HG03354 (cell line): ENCODE results near the gene NOTUM.

Experiments used
- ATAC-seq: cut with Tn5 transposase; IDR thresholded peaks from one replicate; pipeline ENCODE4 v1.9.1; 2021; ENCODE audit warnings: mild to moderate bottlenecking; ENCODE audit not compliant: unreplicated experiment, poor library complexity, severe bottlenecking

The NOTUM gene

DNA sequence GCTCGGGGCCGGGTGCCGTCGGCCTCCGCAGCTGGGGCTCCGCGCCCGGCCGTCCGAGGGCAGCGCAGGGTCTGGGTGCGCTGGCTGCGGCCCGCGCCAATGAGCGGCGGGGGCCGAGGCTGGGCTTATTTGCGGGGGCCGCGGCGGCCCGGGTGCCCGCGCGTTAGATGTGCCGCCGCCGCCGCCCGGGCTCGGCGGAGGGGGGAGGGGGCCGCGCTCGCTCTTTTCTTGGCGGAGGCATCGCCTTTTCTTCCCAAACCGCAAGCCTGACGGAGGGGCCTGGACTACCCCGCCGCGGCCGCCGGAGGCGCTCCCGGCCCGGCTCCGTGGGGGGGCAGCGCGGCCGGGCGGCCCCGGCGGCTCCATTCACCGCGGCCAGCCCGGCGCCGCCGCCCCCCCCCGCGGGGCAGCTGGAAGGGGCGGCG lies at the start of gene NOTUM:
NOTUM (minus strand) TSS at position 101 of the 425 bp plus-strand sequence. CDS start 278 bp downstream, outside the sequence.
- no peak for ATAC-seq

DNA sequence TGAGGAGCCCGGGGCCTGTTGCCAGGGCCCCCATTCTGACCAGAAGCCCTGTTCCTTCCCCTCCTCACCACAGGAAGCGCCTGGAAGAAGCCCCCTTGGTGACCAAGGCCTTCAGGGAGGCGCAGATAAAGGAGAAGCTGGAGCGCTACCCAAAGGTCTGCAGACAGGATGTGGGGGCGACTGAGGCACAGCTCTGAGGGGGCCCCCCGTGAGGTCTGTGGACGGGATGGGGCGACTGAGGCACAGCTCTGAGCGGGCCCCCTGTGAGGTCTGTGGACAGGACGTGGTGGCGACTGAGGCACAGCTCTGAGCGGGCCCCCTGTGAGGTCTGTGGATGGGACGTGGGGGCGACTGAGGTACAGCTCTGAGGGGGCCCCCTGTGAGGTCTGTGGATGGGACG lies 48.4 kb upstream of the NOTUM start:
- no peak for ATAC-seq

DNA sequence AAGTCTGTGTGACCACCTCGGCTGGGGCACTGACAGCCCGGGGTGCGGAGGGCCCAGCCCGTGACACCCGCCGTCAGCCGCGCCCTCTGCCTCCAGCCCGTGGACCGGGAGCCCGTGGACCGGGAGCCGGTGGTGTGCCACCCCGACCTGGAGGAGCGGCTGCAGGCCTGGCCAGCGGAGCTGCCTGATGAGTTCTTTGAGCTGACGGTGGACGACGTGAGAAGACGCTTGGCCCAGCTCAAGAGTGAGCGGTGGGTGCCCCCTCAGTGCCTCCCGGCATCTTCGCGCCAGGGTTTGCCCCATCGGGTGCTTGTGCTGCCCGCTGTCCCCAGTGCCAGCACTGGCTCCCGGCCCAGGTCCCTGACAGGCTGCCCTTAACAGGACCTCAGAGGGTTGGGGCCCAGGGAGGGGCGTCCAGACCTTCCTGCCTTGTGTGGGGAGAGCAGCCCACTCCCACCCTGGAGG lies 48.0 kb upstream of the NOTUM start:
- ATAC-seq: no peak

DNA sequence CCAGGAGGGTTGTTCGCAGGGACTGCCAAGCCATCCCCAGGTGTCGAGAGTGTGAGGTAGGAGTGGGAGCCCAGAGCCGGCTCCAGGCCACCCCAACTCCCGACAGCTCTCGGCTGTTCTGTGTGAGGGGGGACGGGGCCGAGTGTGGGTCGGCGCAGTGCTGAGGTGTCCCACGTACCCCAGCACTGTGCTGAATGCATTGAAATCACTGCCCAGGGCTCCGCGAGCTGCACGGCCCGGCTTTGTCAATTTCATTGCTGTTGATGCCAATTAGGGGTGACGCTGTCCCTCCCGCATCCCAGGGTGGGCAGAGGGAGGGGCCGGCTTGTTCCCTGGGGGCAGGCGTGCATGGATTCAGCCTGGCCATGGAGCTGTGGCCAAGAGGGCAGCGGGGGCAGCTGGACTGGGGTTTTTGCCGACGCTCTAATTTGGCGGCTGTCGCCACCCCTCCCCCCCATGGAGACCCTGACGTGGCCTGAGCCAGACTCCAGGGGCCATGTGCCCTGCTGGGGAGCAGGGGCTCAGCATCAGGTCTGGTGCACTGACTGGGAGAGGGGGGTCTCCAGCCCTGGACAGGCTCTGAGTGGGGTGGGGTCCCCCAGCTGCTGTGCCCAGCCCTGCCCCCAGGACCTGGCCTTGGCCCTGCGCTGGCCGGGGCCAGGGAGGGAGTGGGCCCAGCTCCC lies 47.4 kb upstream of the NOTUM start:
- ATAC-seq: no peak

DNA sequence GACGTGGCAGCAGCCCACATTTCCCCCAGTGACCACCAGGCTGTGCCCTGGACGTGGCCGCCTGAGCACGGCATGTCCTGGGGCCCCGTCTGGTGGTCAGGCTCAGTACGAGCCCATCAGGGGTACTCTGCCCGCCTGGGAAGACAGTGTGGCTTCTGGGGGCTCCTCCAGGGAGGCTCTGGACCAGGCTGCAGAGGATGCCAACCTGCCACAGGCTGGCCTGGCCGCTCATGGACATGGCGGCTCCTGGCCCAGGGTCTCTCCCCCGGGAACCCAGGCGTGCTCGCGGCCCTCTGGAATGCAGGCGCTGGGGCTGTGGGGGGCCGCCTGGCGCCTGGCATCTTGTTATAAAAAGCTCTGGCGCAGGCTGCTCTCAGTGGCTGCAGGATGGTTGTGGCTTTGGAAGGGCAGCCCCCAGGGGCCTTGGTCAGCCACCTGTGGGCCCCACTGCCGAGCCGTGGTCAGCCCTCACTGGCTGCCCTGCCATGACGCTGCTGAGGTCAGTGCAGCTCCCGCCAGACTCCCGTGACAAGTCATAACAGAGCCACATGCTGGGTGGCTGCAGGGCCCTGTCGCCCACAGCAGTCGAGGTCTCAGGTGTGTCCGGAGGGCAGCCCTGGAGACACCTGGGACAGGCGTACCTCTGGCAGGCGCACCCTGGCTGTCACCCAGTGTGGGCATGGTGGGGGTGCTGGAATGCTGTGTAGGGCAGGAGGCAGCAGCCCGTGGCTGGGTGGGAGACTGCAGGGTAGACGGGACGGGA lies 46.7 kb upstream of the NOTUM start:
- ATAC-seq: no peak

DNA sequence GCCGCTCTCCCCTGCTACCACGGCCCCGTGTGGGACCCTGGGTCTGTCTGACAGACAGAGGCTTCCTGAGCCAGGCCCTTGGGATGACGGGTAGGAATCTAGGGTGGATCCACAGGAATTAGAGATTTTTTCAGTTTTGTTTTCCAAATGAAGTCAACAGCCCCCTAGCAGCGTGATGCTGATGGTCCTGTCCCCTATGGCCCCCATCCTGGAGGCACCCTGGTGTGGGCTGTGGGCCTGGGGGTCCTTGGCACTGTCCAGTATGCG lies 46.2 kb upstream of the NOTUM start:
- ATAC-seq: no peak

DNA sequence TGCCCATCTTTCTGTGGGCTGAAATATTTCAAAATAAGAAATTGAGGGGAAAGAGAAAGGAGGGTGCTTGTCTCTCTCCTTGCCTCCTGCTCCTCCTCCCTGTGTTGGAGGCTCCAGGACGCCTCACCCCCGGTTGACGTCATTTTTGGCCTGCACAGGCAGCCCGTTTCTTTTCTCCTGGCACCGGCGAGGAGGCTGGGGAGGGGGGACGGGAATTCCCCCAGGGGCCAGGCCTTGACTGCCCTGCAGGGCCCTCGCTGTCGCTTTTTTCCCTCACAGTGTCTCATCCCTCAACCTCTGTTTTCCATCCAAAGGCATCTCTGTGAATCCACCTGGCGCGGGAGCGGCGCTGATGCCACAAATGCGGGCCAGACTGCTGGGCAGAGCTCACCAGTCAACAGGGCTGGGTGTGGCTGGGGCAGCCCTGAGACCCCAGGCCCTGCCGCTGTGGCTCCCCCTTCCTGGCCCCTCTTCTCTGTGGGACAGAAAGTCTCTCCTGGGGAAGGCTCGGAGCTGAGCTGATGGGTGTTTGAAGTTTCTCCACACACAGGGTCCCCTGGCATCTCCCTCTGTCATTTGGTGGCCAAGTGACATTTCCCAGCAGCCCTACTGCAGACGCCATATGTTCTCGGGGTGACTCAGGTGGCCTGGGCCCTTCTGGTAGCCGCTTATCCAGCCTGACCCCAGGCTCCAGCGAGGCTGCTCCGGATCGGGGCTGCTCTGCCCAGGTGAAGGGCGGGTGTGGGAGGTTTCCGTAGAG lies 45.7 kb upstream of the NOTUM start:
- ATAC-seq: no peak

DNA sequence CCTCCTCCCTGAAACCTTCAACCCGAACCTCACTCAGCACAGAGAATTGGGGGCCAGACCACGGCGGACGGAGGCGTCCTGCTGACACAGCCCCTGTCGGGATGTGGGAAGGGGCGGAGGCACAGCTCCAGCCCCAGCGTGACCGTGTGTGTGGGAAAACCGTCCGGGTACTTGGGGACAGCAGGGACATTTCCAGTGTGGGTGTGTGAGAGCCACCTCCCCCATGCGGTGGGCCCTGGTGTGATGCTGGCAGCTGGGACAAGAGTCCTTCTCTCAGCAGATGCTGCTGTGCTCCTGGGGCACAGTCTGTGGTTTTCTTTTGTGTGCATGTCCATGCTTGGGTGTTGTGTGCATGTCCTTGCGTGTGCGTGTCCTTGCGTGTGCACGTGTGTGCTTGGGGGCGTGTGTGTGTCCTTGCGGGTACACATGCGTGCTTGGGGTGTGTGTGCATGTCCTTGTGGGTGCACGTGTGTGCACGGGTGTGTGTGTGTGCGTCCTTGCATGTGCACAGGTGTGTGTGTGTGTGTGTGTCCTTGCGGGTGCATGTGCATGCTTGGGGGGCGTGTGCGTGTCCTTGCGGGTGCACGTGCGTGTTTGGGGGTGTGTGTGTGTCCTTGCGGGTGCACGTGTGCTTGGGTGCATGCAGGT lies 44.8 kb upstream of the NOTUM start:
- no peak for ATAC-seq

DNA sequence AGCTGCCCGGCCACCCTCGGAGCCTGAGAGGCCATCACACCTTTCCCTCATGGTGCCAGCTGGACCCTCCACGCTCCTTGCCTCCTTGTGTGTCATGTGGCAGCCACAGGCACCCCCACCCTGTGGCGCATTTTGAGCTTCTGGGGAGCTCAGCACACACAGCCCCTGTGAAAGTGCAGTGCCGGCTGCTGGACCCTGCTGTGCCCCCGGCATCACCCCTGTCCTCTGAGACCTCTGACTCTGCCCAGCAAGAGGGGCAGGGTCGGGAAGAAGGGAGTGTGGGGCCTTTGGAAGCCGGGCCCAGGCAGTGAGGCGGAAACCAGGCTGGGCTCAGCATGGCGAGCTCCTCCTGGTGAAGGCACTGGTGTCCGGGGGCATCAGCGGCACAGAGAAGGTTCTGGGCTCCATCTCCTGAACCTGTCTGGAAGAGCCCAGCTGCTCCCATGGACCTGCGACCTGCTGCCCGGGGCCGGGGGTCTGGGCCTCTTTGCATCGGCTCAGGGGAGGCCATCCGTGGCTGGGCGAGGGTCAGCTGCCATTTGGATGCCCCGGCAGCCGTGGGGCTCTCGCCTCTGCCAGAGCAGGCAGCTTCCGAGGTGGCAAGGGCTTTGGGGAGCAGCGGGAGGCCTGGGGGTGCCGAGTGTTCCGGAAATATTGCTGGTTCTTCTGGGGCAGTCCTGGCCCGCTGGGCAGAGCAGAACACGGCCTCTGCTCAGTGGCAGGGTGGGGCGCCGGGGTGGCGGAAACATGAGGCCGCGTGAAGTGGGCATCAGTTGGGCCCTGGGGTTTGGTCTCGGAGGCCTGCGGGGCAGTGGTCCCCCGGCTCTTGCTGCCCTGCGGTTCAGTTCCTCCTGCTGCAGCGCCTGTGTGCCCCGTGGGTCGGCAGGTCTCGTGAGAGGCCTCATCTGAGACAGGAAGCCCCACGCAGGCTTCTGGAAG lies 43.8 kb upstream of the NOTUM start:
- ATAC-seq: no peak

DNA sequence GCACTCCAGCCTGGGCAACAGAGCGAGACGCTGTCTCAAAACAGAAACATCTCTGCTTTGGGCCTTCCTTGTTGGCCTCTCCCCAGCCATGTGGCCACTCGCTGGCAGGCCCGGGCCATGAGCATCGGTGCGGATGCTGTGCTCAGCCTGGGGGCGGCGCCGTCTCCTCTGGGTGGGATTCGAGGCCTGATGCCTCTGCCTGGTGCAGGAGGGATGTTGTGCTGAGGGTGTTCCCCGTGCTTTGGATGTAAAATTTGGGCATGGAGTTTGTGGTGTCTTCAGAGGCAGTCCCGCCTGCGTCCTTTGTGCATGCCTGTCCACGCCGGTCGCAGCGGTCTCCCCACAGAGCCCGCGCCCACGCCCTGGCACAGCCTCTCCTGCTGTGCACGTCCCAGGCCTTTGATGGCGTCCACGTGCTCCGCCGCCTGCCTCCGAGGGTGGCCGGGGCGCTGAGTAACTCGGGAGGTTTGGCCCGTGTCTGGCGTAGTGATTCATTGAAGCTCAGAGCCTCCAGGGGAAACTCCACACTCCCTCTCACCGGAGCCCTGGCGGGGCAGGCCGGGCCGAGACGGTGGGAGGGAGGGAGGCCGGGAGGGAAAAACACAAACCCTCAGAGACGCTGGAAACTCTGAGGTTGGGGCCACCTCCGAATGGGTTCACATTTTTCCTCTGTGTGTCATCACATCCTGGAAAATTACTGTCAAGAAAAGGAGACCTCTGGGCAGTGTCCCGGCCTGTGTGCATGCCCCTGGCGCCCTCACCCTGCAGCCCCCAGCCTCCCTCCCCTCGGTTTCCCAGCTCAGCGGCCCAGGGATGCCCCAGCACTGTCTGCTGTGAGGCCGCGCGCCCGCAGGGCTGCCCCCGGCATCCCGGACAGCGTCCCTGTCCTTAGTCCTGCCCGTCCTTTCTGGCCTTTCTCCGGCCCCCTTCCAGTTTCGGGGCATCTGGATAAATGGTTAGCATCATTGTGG lies 42.7 kb upstream of the NOTUM start:
- ATAC-seq: no peak

DNA sequence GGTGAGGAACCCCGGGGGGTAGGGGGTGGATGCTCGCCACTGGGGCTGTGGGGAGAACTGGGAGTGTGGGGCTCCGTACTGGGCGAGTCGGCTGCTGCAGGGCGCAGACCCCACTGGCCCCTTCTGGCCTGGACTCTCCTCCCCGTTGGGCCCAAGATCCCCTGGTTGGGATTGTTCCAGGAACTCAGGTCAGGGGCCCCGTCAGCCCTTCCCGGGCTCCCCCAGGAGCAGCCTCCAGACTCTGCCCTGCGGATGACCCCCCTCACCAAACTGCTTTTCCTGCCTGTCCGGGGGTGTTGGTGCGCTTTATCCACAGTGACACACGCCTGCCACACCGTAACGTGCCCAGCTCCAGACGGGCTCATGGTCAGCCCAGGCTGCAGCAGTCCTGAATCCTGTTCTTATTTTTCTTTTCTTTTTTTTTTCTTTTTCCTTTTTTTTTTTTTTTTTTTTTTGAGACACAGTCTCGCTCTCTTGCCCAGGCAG lies 40.6 kb upstream of the NOTUM start:
- ATAC-seq: no peak

DNA sequence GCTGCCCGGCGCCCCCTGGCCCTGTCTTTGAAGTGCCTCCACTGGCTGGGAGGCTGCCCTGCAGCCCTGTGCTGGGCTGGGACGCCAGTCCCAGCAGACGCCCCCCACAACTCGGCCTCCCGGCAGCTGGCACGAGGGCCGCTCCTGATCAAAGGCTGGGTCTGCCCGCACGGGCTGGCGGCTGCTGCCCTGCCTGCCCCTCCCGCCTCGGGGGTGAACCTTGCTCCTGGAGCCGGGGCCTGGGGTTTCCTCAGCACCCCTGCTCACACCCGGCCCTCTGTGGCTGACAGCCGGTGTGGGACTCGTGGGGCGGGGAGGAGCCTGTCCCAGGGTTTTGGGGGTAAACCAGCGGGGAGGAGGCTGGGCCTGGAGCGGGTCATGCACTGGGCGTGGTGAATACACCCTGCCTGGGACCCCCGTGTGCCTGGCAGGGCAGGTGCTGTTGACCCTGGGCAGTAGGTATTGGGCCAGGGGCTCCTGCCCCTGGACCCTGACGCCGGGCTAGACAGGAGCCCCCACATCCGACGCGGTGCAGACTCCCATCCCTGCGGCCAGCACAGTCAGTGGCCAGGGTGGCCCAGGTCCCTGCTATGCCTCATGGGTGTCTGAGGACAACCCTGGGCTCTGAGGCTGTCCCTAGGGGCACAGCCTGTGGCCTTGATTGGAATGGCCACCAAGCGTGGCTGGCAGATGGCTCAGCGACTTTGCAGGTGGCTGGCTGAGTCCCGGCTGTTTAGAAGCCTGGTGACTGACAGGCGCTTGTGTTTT lies 40.0 kb upstream of the NOTUM start:
- no peak for ATAC-seq

DNA sequence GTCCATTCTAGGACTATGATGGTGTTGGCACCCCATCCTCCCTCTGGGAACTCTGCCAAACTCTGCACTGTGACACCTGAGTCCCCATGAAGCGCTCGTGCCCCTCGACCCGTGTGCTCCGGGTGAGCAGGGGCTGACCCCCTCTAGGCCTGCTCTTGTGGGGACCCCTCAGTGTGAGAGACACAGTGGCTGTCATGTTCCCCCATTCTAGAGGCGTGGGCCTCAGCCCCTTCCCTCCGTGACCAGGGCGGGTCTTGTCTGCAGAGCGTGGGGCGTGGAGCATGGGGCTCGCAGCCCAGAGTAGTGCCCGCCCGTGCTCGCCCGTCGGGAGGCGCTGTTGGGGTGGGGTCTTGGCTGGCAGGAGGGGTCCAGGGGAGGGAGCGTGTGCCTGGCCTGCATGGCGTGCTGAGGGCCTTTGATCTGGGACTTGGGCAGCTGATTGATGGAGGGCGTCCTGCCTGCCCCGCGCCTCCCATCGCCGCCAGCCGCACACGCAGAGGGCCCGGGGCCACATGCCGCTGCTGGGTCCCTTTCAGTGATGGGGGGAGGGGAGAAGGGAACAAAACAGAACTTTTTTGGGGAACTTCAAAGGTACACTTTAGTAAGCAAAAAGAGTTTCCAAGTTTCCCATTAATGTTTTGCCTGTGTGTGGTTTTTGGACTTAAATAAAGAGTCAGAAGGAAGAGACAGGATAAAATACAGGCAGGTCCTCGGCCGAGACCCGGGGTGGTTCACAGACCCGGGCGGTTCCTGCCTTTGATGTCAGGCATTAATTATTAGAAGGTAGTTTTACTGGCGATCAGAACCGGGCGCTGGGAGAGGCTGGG lies 39.2 kb upstream of the NOTUM start:
- no peak for ATAC-seq

DNA sequence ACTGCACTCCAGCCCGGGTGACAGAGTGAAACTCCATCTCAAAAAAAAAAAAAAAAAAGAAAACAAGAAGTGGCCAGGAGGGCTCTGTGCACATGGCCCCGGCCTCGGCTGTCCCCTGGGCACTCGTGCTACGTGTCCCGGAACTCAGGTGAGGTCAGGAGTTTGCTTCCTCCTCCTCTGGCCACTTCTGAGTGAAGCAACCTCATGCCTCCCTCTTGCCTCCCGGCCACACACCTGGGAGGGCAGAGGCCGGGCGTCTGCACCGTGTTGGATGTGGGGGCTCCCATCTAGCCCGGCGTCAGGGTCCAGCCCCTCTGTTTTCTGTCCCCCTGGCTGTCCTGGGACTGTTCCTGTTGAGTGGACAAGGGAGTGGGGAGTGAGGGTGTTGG lies 38.6 kb upstream of the NOTUM start:
- ATAC-seq: no peak

DNA sequence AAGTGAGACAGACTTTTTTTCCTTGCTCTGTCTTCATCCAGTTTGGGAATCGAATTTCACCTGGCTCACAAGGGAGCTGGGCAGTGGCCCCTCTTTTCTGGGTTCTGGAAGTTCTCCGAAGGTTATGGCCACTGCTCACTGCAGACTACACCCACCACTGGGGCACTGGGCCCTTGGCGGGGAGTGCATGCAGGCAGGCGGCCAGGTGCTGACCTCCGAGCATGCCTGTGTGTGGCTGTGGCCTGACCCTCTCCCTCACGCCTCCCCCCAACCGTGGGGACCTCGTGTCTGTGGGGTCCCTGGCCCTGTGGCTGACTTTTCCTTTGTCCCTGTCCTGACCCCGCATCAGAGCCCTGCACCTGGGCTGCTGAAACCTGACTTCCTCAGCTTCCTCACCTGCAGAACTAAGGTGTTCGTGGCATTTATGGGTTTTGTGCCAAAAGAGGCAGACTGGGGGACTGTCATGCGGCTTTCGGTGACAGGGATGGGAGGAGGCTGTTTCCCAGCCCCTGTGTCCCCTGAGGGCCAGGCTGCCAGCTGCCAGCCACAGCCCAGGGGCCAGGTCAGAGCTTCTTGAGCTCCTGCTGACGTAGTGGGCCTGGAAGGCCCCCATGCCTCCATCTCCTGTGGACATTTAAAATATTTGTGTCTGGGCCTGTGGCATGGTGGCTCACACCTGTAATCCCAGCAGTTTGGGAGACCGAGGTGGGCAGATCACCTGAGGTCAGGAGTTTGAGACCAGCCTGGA lies 37.9 kb upstream of the NOTUM start:
- no peak for ATAC-seq

DNA sequence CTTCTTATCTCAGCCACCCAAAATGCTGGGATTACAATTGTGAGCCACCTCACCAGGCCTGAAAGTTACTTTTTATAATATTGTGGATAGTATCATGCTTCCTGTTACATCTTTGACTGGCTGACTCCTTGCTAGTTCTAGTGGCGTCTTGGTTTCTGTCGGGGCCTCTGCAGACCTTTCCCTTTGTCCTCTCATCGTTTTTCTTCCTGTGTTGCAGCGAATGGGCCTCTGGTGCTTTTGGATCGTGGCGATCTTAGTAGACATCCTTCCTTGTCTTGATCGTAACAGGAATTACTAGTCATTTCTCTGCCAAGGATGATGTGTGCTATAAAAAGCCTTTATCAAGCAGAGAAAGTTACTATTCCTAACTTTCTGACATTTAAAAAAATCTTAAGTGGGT lies 37.2 kb upstream of the NOTUM start:
- ATAC-seq: no peak
